ELF-1 (cell line): ENCODE data around the gene DAP3.

ENCODE experiments used
- DNase-seq: peaks from one replicate; pipeline ENCODE4 v3.0.0-alpha.2; 2016; ENCODE audit warnings: low read depth, low spot score

DAP3 gene

GRCh38 chr1:155773221-155773620 lies 84.3 kb downstream of the DAP3 start:
- no peak for DNase-seq

GRCh38 chr1:155776414-155776813 lies 87.5 kb downstream of the DAP3 start:
- no peak for DNase-seq

DNA sequence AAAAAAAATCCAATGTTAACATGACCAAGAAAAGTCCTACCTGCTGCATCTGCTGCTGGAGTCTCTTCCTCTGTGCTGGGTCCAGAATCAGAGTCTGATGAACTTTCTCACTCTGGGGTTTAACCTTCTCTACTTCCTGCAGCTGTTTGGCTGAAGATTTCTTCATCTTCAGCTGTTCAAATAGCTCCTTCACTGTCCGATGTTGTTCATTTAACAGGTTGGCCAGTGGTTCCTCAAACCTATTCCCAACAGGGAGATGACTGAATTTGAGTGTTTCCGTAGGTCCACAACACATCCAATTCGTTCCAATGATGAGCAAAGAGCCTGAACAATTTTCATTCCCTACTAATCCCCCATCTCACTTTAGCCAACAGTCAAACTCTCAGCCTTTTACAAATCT lies 88.7 kb downstream of the DAP3 start:
- no peak for DNase-seq
